HepG2 (cell line): ENCODE results near the gene C2orf76. TPM values are rescaled to one million over a fixed set of nuclear protein-coding genes. Genes with fewer than 3 reads are reported as not detected.

Source experiments
- ATAC-seq: fragments of 200-7000 bp; cut with Tn5 transposase; 3 replicates; pipeline ENCODE4 v1.9.1; 2020; ENCODE audit warnings: mild to moderate bottlenecking, moderate library complexity
- BruUV-seq: library from RNA; stranded (reverse); fragments of 400-500 nt; replicated peaks from 2 replicates; lab custom pipeline; 2021; lab: Mats Ljungman, UMichigan
- CTCF ChIA-PET: fragments of 300-600 bp; formaldehyde crosslinking; extraction: SDS; loops from one replicate; lab custom pipeline; 2021; ENCODE audit warnings: low total read pairs, inconsistent platforms, low intra/inter-chr PET ratio; lab: Yijun Ruan, JAX
- POLR2A ChIA-PET: fragments of 350-600 bp; sonication (Branson Sonifier 250); formaldehyde crosslinking; loops from one replicate; lab custom pipeline; 2020; ENCODE audit warnings: antibody characterized with exemption, inconsistent platforms; lab: Yijun Ruan, JAX
- DNase-seq: peaks from one replicate; pipeline ENCODE4 v3.0.0-alpha.2; 2015; ENCODE audit warnings: low spot score
- FAIRE-seq: peaks from 3 replicates; lab custom pipeline; 2011; peaks lifted over from hg19 to GRCh38; lab: Jason Lieb, UNC
- H2AFZ ChIP-seq: one replicate; pipeline ENCODE4 v1.6.1; 2011; ENCODE audit warnings: low read length, inconsistent platforms
- H3K27ac ChIP-seq: fragments of 300-600 bp; 3 replicates; pipeline ENCODE4 v1.8.0; 2011; ENCODE audit warnings: mixed run types, mild to moderate bottlenecking, mixed read lengths, low read length, inconsistent platforms; ENCODE audit not compliant: insufficient read depth; ENCODE audit errors: extremely low read length
- H3K27me3 ChIP-seq, 2 experiments: fragments of 200-600 bp in 1 of 2; 2 replicates in 1 of 2; 3 replicates in 1 of 2; pipeline versions ENCODE4 v1.6.0 to v1.8.0; 2011; ENCODE audit warnings: low read length in 2 of 2, mild to moderate bottlenecking in 2 of 2, moderate library complexity in 2 of 2, inconsistent platforms in 1 of 2; ENCODE audit not compliant: insufficient read depth in 2 of 2, control insufficient read depth in 1 of 2
- H3K36me3 ChIP-seq, 2 experiments: fragments of 200-600 bp in 1 of 2; replicated peaks in 1 of 2; 2 replicates in 1 of 2; 3 replicates in 1 of 2; pipeline versions ENCODE4 v1.5.1 to v1.8.0; 2011; ENCODE audit warnings: low read length in 2 of 2, inconsistent platforms in 1 of 2; ENCODE audit not compliant: insufficient read depth in 2 of 2, control insufficient read depth in 1 of 2
- H3K4me1 ChIP-seq: 2 replicates; pipeline ENCODE4 v1.5.1; 2012; ENCODE audit warnings: low read length, inconsistent platforms; ENCODE audit not compliant: insufficient read depth
- H3K4me2 ChIP-seq: 2 replicates; pipeline ENCODE4 v1.6.0; 2011; ENCODE audit warnings: low read depth, low read length, inconsistent platforms
- H3K4me3 ChIP-seq, 3 experiments: fragments of 200-600 bp in 1 of 3; sonication (generic), shearing (Covaris generic) in 1 of 3; replicated peaks in 1 of 3; 2 replicates each; pipeline ENCODE4 v1.5.1; 2011 to 2016; ENCODE audit warnings: low read length in 3 of 3, inconsistent platforms in 2 of 3, low read depth in 2 of 3, mild to moderate bottlenecking in 2 of 3, control low read depth in 1 of 3, mixed read lengths in 1 of 3; ENCODE audit not compliant: insufficient read depth in 1 of 3
- H3K79me2 ChIP-seq: one replicate; pipeline ENCODE4 v1.6.1; 2011; ENCODE audit warnings: low read length, inconsistent platforms; ENCODE audit not compliant: insufficient read depth
- H3K9ac ChIP-seq: 2 replicates; pipeline ENCODE4 v1.6.0; 2011; ENCODE audit warnings: mild to moderate bottlenecking, low read depth, low read length, inconsistent platforms; ENCODE audit not compliant: insufficient read depth
- H3K9me3 ChIP-seq: 2 replicates; pipeline ENCODE4 v1.5.1; 2012; ENCODE audit warnings: mild to moderate bottlenecking, low read length
- H4K20me1 ChIP-seq: 2 replicates; pipeline ENCODE4 v1.6.0; 2011; ENCODE audit warnings: inconsistent platforms, mild to moderate bottlenecking, low read length, moderate library complexity; ENCODE audit not compliant: insufficient read depth
- CHD4 ChIP-seq: fragments of 200-600 bp; sonication (generic); IDR thresholded peaks from 2 replicates; pipeline ENCODE4 v1.7.0; 2017; ENCODE audit warnings: mild to moderate bottlenecking, low read length, borderline replicate concordance
- CTCF ChIP-seq: sonication (generic); formaldehyde crosslinking; IDR thresholded peaks from 2 replicates; pipeline ENCODE4 v1.5.0; 2020; ENCODE audit warnings: mild to moderate bottlenecking, missing genetic modification reagents, moderate library complexity
- DNMT1 ChIP-seq: sonication (generic); formaldehyde crosslinking; IDR thresholded peaks from 2 replicates; pipeline ENCODE4 v1.5.1; 2020; ENCODE audit warnings: mild to moderate bottlenecking, missing genetic modification reagents
- EEA1 ChIP-seq: sonication (generic); formaldehyde crosslinking; IDR thresholded peaks from 2 replicates; pipeline ENCODE4 v1.5.1; 2020; ENCODE audit warnings: mild to moderate bottlenecking, missing genetic modification reagents, borderline replicate concordance
- KLF12 ChIP-seq: sonication (generic); formaldehyde crosslinking; IDR thresholded peaks from 2 replicates; pipeline ENCODE4 v1.4.0; 2020; ENCODE audit warnings: missing genetic modification reagents, borderline replicate concordance
- MAFG ChIP-seq: sonication (generic); formaldehyde crosslinking; IDR thresholded peaks from 2 replicates; pipeline ENCODE4 v1.5.1; 2020; ENCODE audit warnings: mild to moderate bottlenecking, missing genetic modification reagents
- MED8 ChIP-seq: sonication (generic); formaldehyde crosslinking; IDR thresholded peaks from 2 replicates; pipeline ENCODE4 v1.8.1; 2023; ENCODE audit warnings: mild to moderate bottlenecking, missing genetic modification reagents; ENCODE audit not compliant: insufficient replicate concordance
- NR2C2 ChIP-seq: sonication (generic); formaldehyde crosslinking; IDR thresholded peaks from 2 replicates; pipeline ENCODE4 v1.4.0; 2020; ENCODE audit warnings: missing genetic modification reagents, mild to moderate bottlenecking, moderate library complexity, borderline replicate concordance
- RBFOX2 ChIP-seq: fragments of 200-400 bp; formaldehyde crosslinking; IDR thresholded peaks from 2 replicates; pipeline ENCODE4 v1.6.1; 2017; ENCODE audit warnings: low read depth, mild to moderate bottlenecking, low read length
- SAFB2 ChIP-seq: sonication (generic); formaldehyde crosslinking; IDR thresholded peaks from 2 replicates; pipeline ENCODE4 v1.5.1; 2020; ENCODE audit warnings: missing genetic modification reagents, low read depth, mild to moderate bottlenecking, borderline replicate concordance
- U2AF1 ChIP-seq: fragments of 200-400 bp; formaldehyde crosslinking; optimal IDR thresholded peaks from 2 replicates; pipeline ENCODE3; 2017; ENCODE audit warnings: mild to moderate bottlenecking, low read depth, low read length
- WGBS: methylation state at CpG from one replicate; pipeline ENCODE4 v1.1.6; 2017; ENCODE audit warnings: low lambda C conversion rate; 5-methylcytosine and 5-hydroxymethylcytosine counted together
- in situ Hi-C: cut with HindIII; loops from 2 replicates; pipeline ENCODE4 v1.10.0; 2017; ENCODE audit warnings: low pct_unique_long_range_greater_than_20kb; ENCODE audit not compliant: extremely low pct_ligation_motif_present
- intact Hi-C: fragments of 100-400 bp; cut with micrococcal nuclease; formaldehyde crosslinking; loops from one replicate; pipeline ENCODE4 v1.10.0; 2022; ENCODE audit not compliant: unreplicated experiment
- polyA plus RNA-seq, 8 experiments: library from polyadenylated mRNA; depleted of rRNA in 3 of 8; stranded (reverse) in 7 of 8; unstranded in 1 of 8; fragments of >200 nt; fragmentation: Illumina TruSeq in 4 of 8; extraction: Trizol in 4 of 8; gene quantifications; 2 replicates each; pipeline versions ENCODE4 v1.2.1 to v1.2.3, GENCODE V29; 2011 to 2016; ENCODE audit warnings: low read depth in 4 of 8, missing spikeins in 1 of 8, mixed read lengths in 1 of 8; ENCODE audit not compliant: insufficient read depth in 1 of 8
- total RNA-seq, 5 experiments: library from RNA; depleted of rRNA; stranded (reverse); fragments of >200 nt; fragmentation: Illumina TruSeq; extraction: Trizol; gene quantifications; 2 replicates each; pipeline ENCODE4 v1.2.3, GENCODE V29; 2016; ENCODE audit warnings: low read depth in 1 of 5
- TF ChIP-seq, protein P1 (sequence below): sonication (generic); formaldehyde crosslinking; IDR thresholded peaks from 2 replicates; pipeline ENCODE4 v1.5.0; 2020; ENCODE audit warnings: missing genetic modification reagents

Gene C2orf76
- total and polyA plus RNA-seq, 2 of the 13 experiments (the other 11 are each of a cell fraction or from before 2014, with no cell fraction given), result 7.7 to 8.5 TPM

GRCh38 chr2:119289642-119290041, 77.0 kb downstream of the C2orf76 start:
- in situ Hi-C loops (loop anchor here (10.0 kb wide), 1 partner anchor 275 kb away; no protein-coding TSS in a partner anchor), intact Hi-C loops (loop anchor here (5.0 kb wide), 2 partner anchors 78 to 262 kb away; partner anchors contain the start of genes C2orf76 and DBI)
- ATAC-seq, result no peak
- H4K20me1 ChIP-seq, result no peaks in the 10 kb centered on the region
- H2AFZ ChIP-seq, result no peak overlapping the region
- H3K9ac ChIP-seq, result no peak overlapping the region
- H3K79me2 ChIP-seq, result no peaks in the 10 kb centered on the region
- no TSS peak for BruUV-seq
- no peak overlapping the region for H3K27ac ChIP-seq
- H3K9me3 ChIP-seq, result no peaks in the 10 kb centered on the region
- 49% methylated on average over 6 of the region's 6 CpGs for WGBS
- peaks cover 0 to 4% of the 10 kb centered on the region in 2 experiments; a peak in 2 of 5 replicates for H3K27me3 ChIP-seq
- no peak overlapping the region for H3K4me3 ChIP-seq
- no peak overlapping the region for H3K4me2 ChIP-seq
- TF ChIP-seq U2AF1 (no peak), CHD4 (no peak), MED8 (no peak), RBFOX2 (no peak), KLF12 (CRISPR knock-in tag) (no peak), SAFB2 (CRISPR knock-in tag) (no peak), MAFG (CRISPR knock-in tag) (no peak), CTCF (CRISPR knock-in tag) (no peak), EEA1 (no peak), DNMT1 (CRISPR knock-in tag) (no peak), NR2C2 (CRISPR knock-in tag) (no peak)
- TF ChIP-seq, protein P1, sequence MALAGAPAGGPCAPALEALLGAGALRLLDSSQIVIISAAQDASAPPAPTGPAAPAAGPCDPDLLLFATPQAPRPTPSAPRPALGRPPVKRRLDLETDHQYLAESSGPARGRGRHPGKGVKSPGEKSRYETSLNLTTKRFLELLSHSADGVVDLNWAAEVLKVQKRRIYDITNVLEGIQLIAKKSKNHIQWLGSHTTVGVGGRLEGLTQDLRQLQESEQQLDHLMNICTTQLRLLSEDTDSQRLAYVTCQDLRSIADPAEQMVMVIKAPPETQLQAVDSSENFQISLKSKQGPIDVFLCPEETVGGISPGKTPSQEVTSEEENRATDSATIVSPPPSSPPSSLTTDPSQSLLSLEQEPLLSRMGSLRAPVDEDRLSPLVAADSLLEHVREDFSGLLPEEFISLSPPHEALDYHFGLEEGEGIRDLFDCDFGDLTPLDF (CRISPR knock-in tag), result no peak
- no peak for DNase-seq
- H3K36me3 ChIP-seq, result no peaks in the 10 kb centered on the region
- CTCF ChIA-PET, result no interaction called here
- POLR2A ChIA-PET, result no interaction called here
- peaks cover 27% of the 10 kb centered on the region for H3K4me1 ChIP-seq
- no peak for FAIRE-seq
